HFF-Myc (cell line): ENCODE data around the gene HLA-DQA1.

Source experiments
- DNase-seq: peaks from one replicate; pipeline ENCODE4 v3.0.0-alpha.2; 2011; ENCODE audit warnings: low read depth; ENCODE audit errors: extremely low read depth
- H3K4me3 ChIP-seq: replicated peaks from 2 replicates; pipeline ENCODE4 v1.5.1; 2011; ENCODE audit warnings: low read depth, mild to moderate bottlenecking, control low read depth, low read length
- TF ChIP-seq, protein P1 (sequence below): IDR thresholded peaks from 2 replicates; pipeline ENCODE4 v1.5.1; 2012; ENCODE audit warnings: mild to moderate bottlenecking, low read depth, low read length, control low read depth; ENCODE audit errors: missing control alignments

Gene HLA-DQA1

DNA sequence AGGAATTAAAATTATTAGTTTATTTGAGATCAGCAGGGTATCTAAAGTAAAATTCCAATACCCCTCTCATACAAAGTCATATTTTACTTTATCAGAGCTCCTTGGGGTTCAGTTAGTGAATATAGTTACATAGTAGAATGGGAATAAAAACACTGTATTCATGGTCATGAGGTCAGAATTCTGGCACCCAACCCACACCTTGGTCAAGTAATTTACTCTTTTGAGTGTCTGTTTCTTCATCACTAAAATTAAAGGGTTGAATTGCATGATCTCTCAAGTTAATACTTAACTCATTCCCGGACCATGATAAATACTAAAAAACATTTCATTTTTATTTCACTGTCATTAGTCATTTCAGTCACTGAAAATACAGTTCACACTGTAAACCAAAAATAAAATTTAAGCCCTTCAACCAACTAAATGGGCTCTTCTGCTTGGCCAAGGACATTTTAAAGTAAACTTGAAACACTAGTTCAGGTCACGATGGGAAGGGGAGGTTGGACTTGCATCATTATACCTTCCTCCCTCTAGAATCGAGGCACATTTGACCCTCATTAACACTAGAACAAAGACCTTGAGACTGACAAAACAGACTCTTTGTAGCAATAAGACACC lies 26.4 kb upstream of the HLA-DQA1 start:
- TF ChIP-seq, protein P1, sequence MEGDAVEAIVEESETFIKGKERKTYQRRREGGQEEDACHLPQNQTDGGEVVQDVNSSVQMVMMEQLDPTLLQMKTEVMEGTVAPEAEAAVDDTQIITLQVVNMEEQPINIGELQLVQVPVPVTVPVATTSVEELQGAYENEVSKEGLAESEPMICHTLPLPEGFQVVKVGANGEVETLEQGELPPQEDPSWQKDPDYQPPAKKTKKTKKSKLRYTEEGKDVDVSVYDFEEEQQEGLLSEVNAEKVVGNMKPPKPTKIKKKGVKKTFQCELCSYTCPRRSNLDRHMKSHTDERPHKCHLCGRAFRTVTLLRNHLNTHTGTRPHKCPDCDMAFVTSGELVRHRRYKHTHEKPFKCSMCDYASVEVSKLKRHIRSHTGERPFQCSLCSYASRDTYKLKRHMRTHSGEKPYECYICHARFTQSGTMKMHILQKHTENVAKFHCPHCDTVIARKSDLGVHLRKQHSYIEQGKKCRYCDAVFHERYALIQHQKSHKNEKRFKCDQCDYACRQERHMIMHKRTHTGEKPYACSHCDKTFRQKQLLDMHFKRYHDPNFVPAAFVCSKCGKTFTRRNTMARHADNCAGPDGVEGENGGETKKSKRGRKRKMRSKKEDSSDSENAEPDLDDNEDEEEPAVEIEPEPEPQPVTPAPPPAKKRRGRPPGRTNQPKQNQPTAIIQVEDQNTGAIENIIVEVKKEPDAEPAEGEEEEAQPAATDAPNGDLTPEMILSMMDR = no peak
- DNase-seq = no peak
- no peak overlapping the region for H3K4me3 ChIP-seq

DNA sequence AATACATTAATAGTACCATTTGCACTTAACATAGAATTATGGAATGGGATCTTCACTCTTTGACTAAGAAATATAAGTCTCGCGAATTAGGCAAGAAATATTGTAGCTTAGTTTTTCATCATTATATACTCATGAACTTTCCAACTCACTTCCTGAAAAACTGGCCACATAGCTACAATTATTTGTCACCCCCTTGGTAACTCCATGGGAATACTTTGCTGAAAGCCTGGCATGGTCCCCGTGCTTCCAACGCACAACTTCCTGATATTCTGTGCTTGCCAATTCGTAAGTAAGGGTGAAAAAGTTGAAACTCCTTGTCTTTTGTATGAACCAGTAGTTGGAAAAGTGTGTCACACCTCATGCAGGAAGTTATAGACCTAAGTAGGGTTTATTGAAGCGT lies 23.7 kb upstream of the HLA-DQA1 start:
- H3K4me3 ChIP-seq = no peak overlapping the region
- no peak for DNase-seq
- TF ChIP-seq, protein P1 = no peak

DNA sequence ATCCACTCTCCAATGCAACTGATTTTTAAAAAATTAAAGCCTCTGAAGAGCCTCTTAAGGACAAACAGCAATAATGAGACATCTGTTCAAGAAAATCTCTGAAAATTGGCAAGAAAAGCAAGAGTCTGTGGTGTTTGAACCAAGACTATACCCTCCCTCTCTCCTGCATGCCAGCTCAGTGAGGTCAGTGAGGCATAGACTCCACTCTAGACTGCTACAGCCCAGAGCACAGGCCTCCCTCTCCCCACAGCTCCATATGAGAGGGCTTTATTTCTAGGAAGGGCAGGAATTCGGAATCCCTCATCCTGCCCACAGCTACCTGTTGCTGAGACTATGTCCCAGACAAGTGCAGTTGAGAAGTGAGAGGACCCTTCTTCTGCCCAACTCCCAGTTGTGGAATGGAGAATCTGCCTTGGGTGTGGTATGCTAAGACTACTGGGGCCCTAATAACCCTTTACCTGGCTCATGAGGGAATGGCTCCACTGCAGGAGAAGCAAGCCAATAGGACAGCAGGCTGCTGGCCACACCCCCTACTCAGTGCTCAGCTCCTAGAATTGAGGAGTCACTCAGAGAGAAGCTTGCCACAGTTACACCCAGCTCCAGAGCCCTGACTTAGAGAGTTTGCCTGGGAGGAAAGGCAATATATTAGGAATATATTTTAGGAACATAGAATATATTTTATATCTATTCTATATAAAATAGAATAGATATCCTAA lies 22.7 kb upstream of the HLA-DQA1 start:
- TF ChIP-seq, protein P1 = no peak
- DNase-seq = no peak
- H3K4me3 ChIP-seq = no peak overlapping the region

DNA sequence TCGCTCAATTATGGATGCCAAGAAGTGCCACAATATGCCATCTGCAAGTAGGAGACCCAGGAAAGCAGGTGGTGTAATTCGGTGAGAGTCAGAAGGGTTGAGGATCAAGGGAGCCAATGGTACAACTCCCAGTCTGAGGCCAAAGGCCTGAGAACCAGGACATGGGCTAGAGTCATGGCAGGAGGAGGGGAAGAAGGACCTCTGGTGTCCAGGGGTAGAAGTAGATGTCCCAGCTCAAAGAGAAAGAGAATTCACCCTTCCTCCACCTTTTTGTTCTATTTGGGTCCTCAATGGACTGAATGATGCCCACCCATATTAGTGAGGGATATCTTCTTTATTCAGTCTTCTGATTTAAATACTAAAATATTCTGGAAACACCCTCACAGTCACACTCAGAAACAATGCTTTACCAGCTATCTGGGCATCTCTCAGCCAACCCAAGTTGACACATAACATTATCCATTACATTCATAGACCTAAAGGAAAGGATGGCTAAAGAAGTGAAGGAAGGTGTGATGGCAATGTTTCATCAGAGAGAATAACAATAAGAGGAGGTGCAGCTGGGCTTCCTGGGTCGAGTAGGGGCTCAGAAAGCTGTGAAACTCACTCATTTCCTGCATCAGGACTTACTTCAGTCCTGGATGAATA lies 21.2 kb upstream of the HLA-DQA1 start:
- no peak for DNase-seq
- TF ChIP-seq, protein P1 = no peak
- no peak overlapping the region for H3K4me3 ChIP-seq

DNA sequence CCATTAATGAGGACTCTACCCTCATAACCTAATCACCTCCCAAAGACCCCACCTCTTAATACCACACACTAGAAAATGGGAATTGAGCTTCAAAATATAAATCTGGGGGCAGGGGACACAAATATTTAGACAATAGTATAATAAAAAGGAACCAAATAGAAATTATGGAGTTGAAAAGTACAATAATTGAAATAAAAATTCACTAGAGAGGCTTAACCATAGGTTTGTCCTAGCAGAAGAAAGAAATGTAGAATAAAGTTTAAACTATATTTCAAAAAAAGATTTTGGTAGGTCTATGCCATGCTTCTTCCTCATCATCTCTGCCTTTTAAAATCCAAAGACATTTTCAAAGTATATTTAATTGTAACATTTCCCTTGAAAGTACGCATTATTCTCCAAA lies 19.5 kb upstream of the HLA-DQA1 start:
- no peak overlapping the region for H3K4me3 ChIP-seq
- DNase-seq = no peak
- TF ChIP-seq, protein P1 = no peak

DNA sequence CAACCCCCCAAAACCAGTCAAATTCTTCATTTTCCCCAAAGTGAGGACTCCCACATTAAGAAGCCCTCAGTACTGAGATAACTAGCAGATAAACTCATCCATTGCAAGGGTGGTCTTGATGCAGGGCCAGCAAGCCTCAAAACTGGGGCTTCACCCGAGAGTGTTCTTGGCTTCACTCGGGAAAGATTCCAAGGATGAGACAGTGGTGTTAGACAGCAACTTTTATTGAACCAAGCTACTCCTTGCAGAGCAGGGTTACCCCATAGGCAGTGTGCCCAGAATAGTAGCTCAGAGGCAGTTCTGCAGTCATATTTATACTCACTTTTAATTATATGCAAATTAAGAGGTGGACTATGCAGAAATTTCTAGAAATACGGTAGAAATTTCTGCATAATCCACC lies 15.8 kb upstream of the HLA-DQA1 start:
- DNase-seq = no peak
- TF ChIP-seq, protein P1 = no peak
- H3K4me3 ChIP-seq = no peak overlapping the region
